Adrenal gland (tissue), 12 donors: ENCODE results near the gene CFAP99. TPM values are rescaled to one million over a fixed set of nuclear protein-coding genes. Genes with fewer than 3 reads are reported as not detected.

ENCODE experiments used
- DNase-seq, 7 donors: peaks; one replicate each; pipeline ENCODE4 v3.0.0-alpha.2; 2019 to 2020
- H3K27ac ChIP-seq, 5 donors: fragments of 200-600 bp; sonication (generic) in 4 of 5; 1 replicate in 3 of 5; 2 replicates in 2 of 5; pipeline versions ENCODE4 v1.5.1 to v1.8.0; 2016 to 2020; ENCODE audit warnings: mild to moderate bottlenecking in 1 of 5
- H3K27me3 ChIP-seq: fragments of 200-600 bp; 2 replicates; pipeline ENCODE4 v1.8.0; 2021
- H3K36me3 ChIP-seq, 2 donors: fragments of 200-600 bp; replicated peaks in 1 of 2; 1 replicate in 1 of 2; 2 replicates in 1 of 2; pipeline versions ENCODE4 v1.5.1 to v1.8.0; 2018 to 2022
- H3K4me1 ChIP-seq, 2 donors: fragments of 200-600 bp; replicated peaks in 1 of 2; 1 replicate in 1 of 2; 2 replicates in 1 of 2; pipeline versions ENCODE4 v1.5.1 to v1.8.0; 2018 to 2021
- H3K4me3 ChIP-seq, 4 donors: fragments of 200-600 bp; sonication (generic) in 3 of 4; one replicate each; pipeline ENCODE4 v1.5.1; 2016 to 2018
- H3K9me3 ChIP-seq, 3 donors: fragments of 200-600 bp; sonication (generic) in 1 of 3; replicated peaks in 1 of 3; 1 replicate in 2 of 3; 2 replicates in 1 of 3; pipeline versions ENCODE4 v1.5.1 to v1.8.0; 2016 to 2021
- CTCF ChIP-seq, 6 experiments: fragments of 450-650 bp in 4 of 6; fragments of 200-600 bp in 2 of 6; sonication (generic) in 1 of 6; IDR thresholded peaks; 1 replicate in 5 of 6; 2 replicates in 1 of 6; pipeline versions ENCODE4 v1.5.1 to v1.8.0; 2016 to 2021; ENCODE audit warnings: antibody characterized with exemption in 6 of 6, mild to moderate bottlenecking in 2 of 6, moderate library complexity in 1 of 6
- POLR2A ChIP-seq, 2 donors: fragments of 450-650 bp; IDR thresholded peaks; one replicate each; pipeline ENCODE4 v1.6.1; 2017; ENCODE audit warnings: antibody characterized with exemption in 2 of 2, mild to moderate bottlenecking in 2 of 2, moderate library complexity in 1 of 2
- WGBS, 4 donors: extraction: QIAGEN DNeasy Blood & Tissue Kit in 2 of 4; methylation state at CpG; one replicate each; pipeline versions ENCODE4 v1.1.5 to v1.1.7; 2013 to 2017; 5-methylcytosine and 5-hydroxymethylcytosine counted together
- intact Hi-C, 2 donors: fragments of 100-400 bp; cut with DNase I; formaldehyde crosslinking; loops; one replicate each; pipeline versions ENCODE4 v1.14.1 to v1.15.0; 2022 to 2023
- polyA plus RNA-seq, 3 donors: library from polyadenylated mRNA; stranded (reverse); fragments of 200-250 nt in 2 of 3; fragments of 350-450 nt in 1 of 3; fragmentation: Illumina TruSeq in 1 of 3; extraction: RNeasy Lipid Tissue Mini Kit (QIAGEN cat#74804) in 1 of 3; gene quantifications; one replicate each; pipeline ENCODE4 v1.2.3, GENCODE V29; 2013 to 2014
- total RNA-seq, 9 donors: library from RNA; depleted of rRNA in 4 of 9; stranded (reverse); fragments of >200 nt in 4 of 9; fragments of 120-200 nt in 1 of 9; fragmentation: NEBNext Ultra II Directional in 1 of 9; extraction: Animal tissue kit (Norgen Biotek cat#: 25700) in 1 of 9; gene quantifications; one replicate each; pipeline versions ENCODE4 v1.1.0 to v1.2.4, GENCODE V29; 2013 to 2023
- donor health status: healthy with polysubstance abuse.
- donor health status: Bipolar disorder and iron deficiency.
- donor health status: DM: yes; HTN: yes; CAD: no.
- donor health status: DM: no; HTN: no; CAD: no.
- donor health status: DM: no; HTN: no; CAD: no.
- donor health status: DM: yes; HTN: yes; CAD: no.

The CFAP99 gene
- total and polyA plus RNA-seq, 12 donors = 0.18 to 5.0 (median 3.2) TPM

- H3K4me1 ChIP-seq = peaks cover 11 to 14% of the 10 kb centered on the region in 2 donors
- no peak for TF ChIP-seq CTCF (IDR thresholded peaks at IDR 0.05)
- TF ChIP-seq POLR2A (IDR thresholded peaks at IDR 0.05) = no peak
- 79 to 94% (median 85%) methylated on average over 3 to 10 of the region's 10 CpGs for WGBS, 4 donors
- no peaks in the 10 kb centered on the region for H3K36me3 ChIP-seq
- intact Hi-C loops = no loop called here
- no peak for DNase-seq
- H3K9me3 ChIP-seq = no peaks in the 10 kb centered on the region
- no peaks in the 10 kb centered on the region for H3K27me3 ChIP-seq
- H3K27ac ChIP-seq = no peak overlapping the region
- no peak overlapping the region for H3K4me3 ChIP-seq
These were observed 4.9 kb downstream of the CFAP99 start for GRCh38 chr4:2423695-2424094.

GRCh38 chr4:2424581-2424980 is 5.8 kb downstream of the CFAP99 start:
- no peaks in the 10 kb centered on the region for H3K27me3 ChIP-seq
- TF ChIP-seq CTCF (IDR thresholded peaks at IDR 0.05) (no peak), POLR2A (IDR thresholded peaks at IDR 0.05) (no peak)
- DNase-seq = peak in 1 of 7 donors; percentile 35
- no peak overlapping the region for H3K27ac ChIP-seq
- H3K36me3 ChIP-seq = no peaks in the 10 kb centered on the region
- no peak overlapping the region for H3K4me3 ChIP-seq
- H3K9me3 ChIP-seq = no peaks in the 10 kb centered on the region
- H3K4me1 ChIP-seq = peaks cover 3 to 6% of the 10 kb centered on the region in 2 donors
- intact Hi-C loops = no loop called here
- WGBS, 4 donors = 50 to 64% (median 59%) methylated on average over 7 to 10 of the region's 10 CpGs

GRCh38 chr4:2425386-2426068 is 6.8 kb downstream of the CFAP99 start:
- TF ChIP-seq CTCF (IDR thresholded peaks at IDR 0.05) (no peak), POLR2A (IDR thresholded peaks at IDR 0.05) (no peak)
- no peak overlapping the region for H3K4me3 ChIP-seq
- H3K27ac ChIP-seq = no peak overlapping the region
- WGBS, 4 donors = 91 to 100% (median 93%) methylated on average over 10 to 13 of the region's 13 CpGs
- no peaks in the 10 kb centered on the region for H3K27me3 ChIP-seq
- DNase-seq = no peak
- intact Hi-C loops = no loop called here
- H3K36me3 ChIP-seq = no peaks in the 10 kb centered on the region
- H3K9me3 ChIP-seq = no peaks in the 10 kb centered on the region
- no peaks in the 10 kb centered on the region for H3K4me1 ChIP-seq

- H3K27ac ChIP-seq = no peak overlapping the region
- intact Hi-C loops = no loop called here
- H3K36me3 ChIP-seq = no peaks in the 10 kb centered on the region
- no peaks in the 10 kb centered on the region for H3K27me3 ChIP-seq
- no peaks in the 10 kb centered on the region for H3K9me3 ChIP-seq
- no peaks in the 10 kb centered on the region for H3K4me1 ChIP-seq
- TF ChIP-seq POLR2A (IDR thresholded peaks at IDR 0.05) (no peak), CTCF (IDR thresholded peaks at IDR 0.05) (no peak)
- no peak for DNase-seq
- 78% methylated on average over 8 of the region's 8 CpGs; no CpG with 5 or more reads in 2 of the 4 donors for WGBS, 4 donors
- H3K4me3 ChIP-seq = no peak overlapping the region
These were observed 7.3 kb downstream of the CFAP99 start for GRCh38 chr4:2426069-2426397.
